OCI-LY1 (cell line): ENCODE data around the gene CCL1.

Experiments
- H2AFZ ChIP-seq: fragments of 200-600 bp; sonication (generic), shearing (Covaris generic); 2 replicates; pipeline ENCODE4 v1.6.0; 2014; ENCODE audit warnings: antibody characterized with exemption, mild to moderate bottlenecking, low read length
- H3F3A ChIP-seq: fragments of 200-600 bp; sonication (generic), shearing (Covaris generic); 2 replicates; pipeline ENCODE4 v1.6.0; 2014; ENCODE audit warnings: mild to moderate bottlenecking, antibody characterized with exemption, low read length, moderate library complexity; ENCODE audit not compliant: insufficient read depth
- H3K27ac ChIP-seq: fragments of 200-600 bp; sonication (generic); 2 replicates; pipeline ENCODE4 v1.5.1; 2014; ENCODE audit warnings: low read length, mixed run types, mild to moderate bottlenecking, low read depth; ENCODE audit not compliant: poor library complexity, severe bottlenecking
- H3K27me3 ChIP-seq: fragments of 200-600 bp; sonication (generic); 2 replicates; pipeline ENCODE4 v1.6.0; 2014; ENCODE audit warnings: antibody characterized with exemption, mild to moderate bottlenecking, low read length, moderate library complexity; ENCODE audit not compliant: insufficient read depth
- H3K36me3 ChIP-seq: fragments of 200-600 bp; sonication (generic); 2 replicates; pipeline ENCODE4 v1.6.1; 2014; ENCODE audit warnings: mild to moderate bottlenecking, antibody characterized with exemption, low read length, moderate library complexity, mixed read lengths; ENCODE audit not compliant: insufficient read depth
- H3K4me1 ChIP-seq: fragments of 200-600 bp; sonication (generic); 2 replicates; pipeline ENCODE4 v1.5.1; 2014; ENCODE audit warnings: mild to moderate bottlenecking, low read length, moderate library complexity; ENCODE audit not compliant: insufficient read depth, severe bottlenecking
- H3K4me2 ChIP-seq: fragments of 200-600 bp; sonication (generic), shearing (Covaris generic); 2 replicates; pipeline ENCODE4 v1.6.1; 2014; ENCODE audit warnings: low read length
- H3K4me3 ChIP-seq: fragments of 200-600 bp; sonication (generic); 2 replicates; pipeline ENCODE4 v1.5.1; 2014; ENCODE audit warnings: low read length, low read depth, mild to moderate bottlenecking, mixed read lengths; ENCODE audit not compliant: poor library complexity, severe bottlenecking
- H3K79me2 ChIP-seq: fragments of 200-600 bp; shearing (Covaris generic); 2 replicates; pipeline ENCODE4 v1.6.1; 2016; ENCODE audit warnings: mixed run types, low read length, mixed read lengths; ENCODE audit not compliant: insufficient read depth
- H3K9ac ChIP-seq: fragments of 200-600 bp; sonication (generic), shearing (Covaris generic); 2 replicates; pipeline ENCODE4 v1.6.1; 2014; ENCODE audit warnings: mild to moderate bottlenecking, low read length, mixed read lengths
- H3K9me2 ChIP-seq: fragments of 200-600 bp; sonication (generic), shearing (Covaris generic); 2 replicates; pipeline ENCODE4 v1.6.1; 2014; ENCODE audit warnings: low read depth, mild to moderate bottlenecking, low read length, mixed read lengths
- H3K9me3 ChIP-seq: fragments of 200-600 bp; shearing (Covaris generic); 2 replicates; pipeline ENCODE4 v1.6.1; 2014; ENCODE audit warnings: low read length, mixed read lengths
- H4K20me1 ChIP-seq: fragments of 200-600 bp; sonication (generic), shearing (Covaris generic); 2 replicates; pipeline ENCODE4 v1.6.0; 2016; ENCODE audit warnings: mild to moderate bottlenecking, low read length; ENCODE audit not compliant: insufficient read depth
- CTCF ChIP-seq: fragments of 200-600 bp; sonication (generic), shearing (Covaris generic); IDR thresholded peaks from 2 replicates; pipeline ENCODE4 v1.5.1; 2017; ENCODE audit warnings: mild to moderate bottlenecking, antibody characterized with exemption, low read length, moderate library complexity, mixed read lengths
- EZH2 ChIP-seq: fragments of 200-600 bp; sonication (generic), shearing (Covaris generic); IDR thresholded peaks from 2 replicates; pipeline ENCODE4 v1.8.0; 2017; ENCODE audit warnings: borderline replicate concordance, mixed run types, mild to moderate bottlenecking, antibody characterized with exemption, low read length, moderate library complexity, mixed read lengths

The CCL1 gene

GRCh38 chr17:34311291-34311690 lies 51.7 kb downstream of the CCL1 start:
- H4K20me1 ChIP-seq: no peaks in the 10 kb centered on the region
- no peaks in the 10 kb centered on the region for H3K79me2 ChIP-seq
- H3K4me3 ChIP-seq: no peak overlapping the region
- H3K9ac ChIP-seq: no peak overlapping the region
- no peaks in the 10 kb centered on the region for H3K27me3 ChIP-seq
- no peaks in the 10 kb centered on the region for H3K36me3 ChIP-seq
- no peaks in the 10 kb centered on the region for H3K9me2 ChIP-seq
- no peaks in the 10 kb centered on the region for H3K4me1 ChIP-seq
- no peak overlapping the region for H3K27ac ChIP-seq
- H3F3A ChIP-seq: no peaks in the 10 kb centered on the region
- H3K4me2 ChIP-seq: no peak overlapping the region
- TF ChIP-seq CTCF (no peak), EZH2 (no peak)
- H2AFZ ChIP-seq: no peak overlapping the region
- no peaks in the 10 kb centered on the region for H3K9me3 ChIP-seq
